C1 segment of cervical spinal cord (tissue), 14 donors: ENCODE measurements around the gene CSNK2A2.

Experiments used
- DNase-seq, 14 donors: peaks; one replicate each; lab custom pipeline; 2025; lab: John Stamatoyannopoulos, UW

Gene CSNK2A2

DNA sequence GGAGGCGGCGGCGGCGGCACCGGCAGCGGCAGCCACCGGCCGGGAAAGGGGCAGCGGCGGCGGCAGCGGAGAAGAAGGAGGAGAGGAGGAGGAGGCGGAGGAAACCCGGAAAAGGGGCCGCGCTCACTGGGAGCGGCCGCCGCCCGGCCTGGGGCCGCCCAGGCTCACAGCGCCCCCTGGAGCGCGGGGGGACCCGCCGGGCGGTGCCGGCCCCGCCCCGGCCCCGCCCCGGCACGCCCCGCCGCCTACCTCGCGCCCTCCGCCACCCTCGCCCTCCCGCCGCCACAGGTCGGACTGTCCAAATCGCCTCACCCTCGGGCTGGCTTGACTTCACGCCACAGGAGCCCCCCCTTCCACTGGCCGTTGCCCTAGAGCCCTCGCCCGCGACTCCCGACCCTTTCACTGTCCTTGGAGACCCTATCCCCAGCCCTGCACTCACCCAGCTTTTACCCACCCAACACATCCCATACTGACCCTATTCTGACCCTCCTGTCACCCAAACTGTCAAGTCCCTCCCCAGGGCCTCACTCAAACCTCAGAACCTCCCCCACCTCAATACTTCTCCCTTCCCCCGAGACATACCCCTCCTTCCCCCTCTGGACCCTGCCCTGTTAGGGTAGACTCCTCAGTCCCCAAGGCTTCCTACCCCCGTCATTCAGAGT is at the start of gene CSNK2A2:
Gene CSNK2A2 (minus strand): TSS at position 85 of the 662 bp plus-strand sequence. CDS start 370 bp downstream, outside the sequence.
- peak in 7 of 14 donors; percentile 6 to 67 (median 13) for DNase-seq

DNA sequence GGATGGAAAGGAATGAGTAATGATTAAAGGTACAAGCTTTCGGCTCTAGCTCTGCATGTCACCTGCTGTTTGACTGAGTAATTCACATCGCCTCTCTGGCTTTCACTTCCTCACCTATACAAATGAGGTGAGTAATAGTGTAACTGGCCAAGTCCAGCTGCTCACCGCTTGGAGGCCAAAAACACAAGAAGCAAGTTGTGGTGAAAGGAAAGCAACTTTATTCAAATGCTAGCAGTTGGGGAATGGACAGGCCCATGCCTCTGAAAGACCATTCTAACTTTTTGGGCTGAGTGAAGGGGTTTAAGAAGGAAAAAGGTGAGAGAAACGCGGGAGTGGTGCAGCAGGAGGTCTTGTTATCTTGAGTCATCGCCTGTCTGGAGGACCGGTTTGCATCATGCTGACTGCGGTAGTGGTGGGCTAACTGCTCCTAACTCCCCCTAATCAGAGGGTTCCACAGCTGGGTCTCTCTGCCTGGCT is 45.7 kb upstream of the CSNK2A2 start:
- no peak for DNase-seq

DNA sequence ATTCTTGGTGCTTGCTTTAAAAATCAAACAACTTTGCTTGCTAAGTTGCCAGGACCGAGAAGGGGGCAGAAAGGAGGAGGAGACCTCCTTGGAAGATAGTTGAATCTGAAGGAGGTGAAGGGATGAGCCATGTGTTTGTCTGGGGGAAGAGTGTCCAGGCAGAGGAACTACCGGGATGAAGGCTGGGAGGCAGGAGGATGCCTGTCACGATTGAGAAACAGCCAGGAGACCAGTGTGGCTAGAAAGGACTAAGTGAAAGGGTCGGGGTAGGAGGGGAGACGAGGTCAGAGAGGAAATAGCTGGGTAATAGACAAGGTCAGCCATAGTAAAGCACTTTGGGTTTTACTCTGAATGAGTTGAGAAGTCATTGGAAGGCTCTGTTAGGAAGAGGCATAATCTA is 38.9 kb upstream of the CSNK2A2 start:
- no peak for DNase-seq

DNA sequence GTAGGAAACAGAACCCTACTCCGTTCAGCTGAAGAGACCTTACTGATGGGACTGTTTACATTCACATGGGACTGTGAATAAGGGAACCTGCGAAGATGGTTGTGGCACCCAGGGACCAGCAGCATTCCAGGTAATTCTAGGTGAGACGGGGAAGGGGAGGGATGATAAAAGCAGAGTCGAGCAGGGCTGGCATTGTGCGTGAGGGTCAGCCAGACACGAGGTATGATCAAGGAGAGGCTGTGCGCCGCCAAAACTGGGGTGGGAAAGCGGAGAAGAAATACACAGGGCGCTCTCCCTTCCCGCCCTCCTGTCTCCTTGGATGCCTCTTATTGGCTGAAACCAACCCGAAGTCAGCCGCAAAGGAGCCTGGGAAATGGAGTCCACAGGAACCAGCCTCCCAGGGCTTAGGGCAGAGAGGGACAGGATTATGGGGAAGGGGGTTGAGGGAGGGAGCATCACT is 38.4 kb upstream of the CSNK2A2 start:
- peak in 13 of 14 donors; percentile 3 to 77 (median 40) for DNase-seq

DNA sequence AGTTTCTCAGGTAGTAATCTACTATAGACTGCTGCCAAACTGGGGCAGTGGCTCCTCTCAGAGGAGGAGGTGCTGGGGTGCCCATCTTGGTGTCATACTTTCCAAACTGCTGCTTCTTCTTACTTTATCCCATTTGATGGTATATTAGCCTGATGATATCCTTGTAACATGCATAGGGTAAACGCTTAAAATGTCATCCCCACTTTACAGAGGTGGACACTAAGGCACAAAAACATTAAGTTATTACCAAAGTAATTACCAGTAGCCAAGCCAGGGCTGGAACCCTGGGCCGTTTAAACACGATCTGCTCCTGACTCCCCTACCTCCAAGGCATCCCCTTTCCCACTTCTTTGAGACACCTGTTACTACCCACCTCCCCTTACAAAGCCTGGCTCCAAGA is 37.8 kb upstream of the CSNK2A2 start:
- DNase-seq: no peak

DNA sequence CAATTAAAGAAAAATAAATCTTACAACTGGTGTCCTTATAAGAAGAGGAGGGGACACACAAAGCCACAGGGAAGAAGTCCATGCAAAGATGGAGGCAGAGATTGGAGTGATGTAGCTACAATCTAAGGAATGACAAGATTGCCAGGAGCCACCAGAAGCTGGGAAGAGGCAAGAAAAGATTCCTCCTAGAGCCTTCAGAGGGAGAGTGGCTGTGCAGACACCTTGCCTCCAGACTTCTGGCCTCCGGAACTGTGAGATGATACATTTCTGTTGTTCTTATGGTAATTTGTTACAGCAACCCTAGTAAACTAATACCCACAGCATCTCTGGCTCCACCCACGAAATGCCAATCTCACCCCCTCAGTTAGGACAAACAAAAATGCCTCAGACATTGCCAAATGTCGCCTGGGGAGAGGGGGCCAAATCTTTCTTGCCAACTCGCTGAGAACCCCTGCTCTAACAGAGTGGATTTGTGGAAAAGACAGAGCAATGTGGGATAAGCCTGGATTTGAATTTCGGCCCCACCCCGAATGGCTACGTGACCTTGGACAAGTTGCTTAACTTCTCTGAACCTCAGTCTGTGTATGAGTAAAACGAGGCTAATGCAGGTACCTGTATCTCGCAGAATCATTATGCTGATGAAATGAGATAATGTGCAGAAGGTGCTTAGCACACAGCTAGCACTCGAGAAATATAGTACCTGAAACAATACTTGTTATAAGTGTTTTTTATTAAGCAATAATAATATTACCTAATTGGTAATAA is 37.1 kb upstream of the CSNK2A2 start:
- DNase-seq: no peak

DNA sequence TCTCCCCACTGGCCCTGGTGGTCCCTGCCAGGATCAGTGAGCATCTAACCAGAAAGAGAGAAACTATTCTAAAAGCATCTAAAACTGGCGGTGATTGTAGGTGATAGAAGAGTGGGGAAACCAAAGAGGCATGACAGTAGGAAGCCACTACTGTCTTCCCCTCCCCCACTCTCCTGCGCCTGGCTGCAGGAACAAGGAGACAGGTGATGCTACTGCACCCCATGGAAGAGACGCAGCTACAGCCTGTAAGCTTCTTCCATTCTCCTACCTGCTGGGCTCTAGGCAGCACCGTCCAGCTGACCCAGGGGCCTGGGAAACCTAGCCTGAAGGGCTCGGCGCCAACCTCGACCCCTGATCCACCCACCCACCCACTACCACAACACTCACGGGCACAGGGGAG is 32.4 kb upstream of the CSNK2A2 start:
- no peak for DNase-seq

DNA sequence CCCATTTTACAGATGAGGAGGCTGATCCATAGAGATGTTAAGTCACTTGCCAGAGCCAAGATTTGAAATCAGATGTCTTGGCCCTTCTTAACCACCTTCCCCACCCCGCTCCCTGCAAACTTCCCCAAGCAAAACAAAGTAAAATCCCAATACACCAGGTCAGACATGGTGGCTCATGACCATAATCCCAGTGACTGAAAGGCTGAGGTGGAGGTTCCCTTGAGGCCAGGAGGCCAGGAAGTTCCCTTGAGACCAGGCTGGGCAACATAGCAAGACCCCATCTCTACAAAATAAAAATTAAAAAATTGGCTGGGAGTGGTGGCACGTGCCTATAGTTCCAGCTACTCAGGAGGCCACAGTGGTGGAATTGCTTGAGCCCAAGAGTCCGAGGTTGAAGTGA is 28.9 kb upstream of the CSNK2A2 start:
- no peak for DNase-seq

DNA sequence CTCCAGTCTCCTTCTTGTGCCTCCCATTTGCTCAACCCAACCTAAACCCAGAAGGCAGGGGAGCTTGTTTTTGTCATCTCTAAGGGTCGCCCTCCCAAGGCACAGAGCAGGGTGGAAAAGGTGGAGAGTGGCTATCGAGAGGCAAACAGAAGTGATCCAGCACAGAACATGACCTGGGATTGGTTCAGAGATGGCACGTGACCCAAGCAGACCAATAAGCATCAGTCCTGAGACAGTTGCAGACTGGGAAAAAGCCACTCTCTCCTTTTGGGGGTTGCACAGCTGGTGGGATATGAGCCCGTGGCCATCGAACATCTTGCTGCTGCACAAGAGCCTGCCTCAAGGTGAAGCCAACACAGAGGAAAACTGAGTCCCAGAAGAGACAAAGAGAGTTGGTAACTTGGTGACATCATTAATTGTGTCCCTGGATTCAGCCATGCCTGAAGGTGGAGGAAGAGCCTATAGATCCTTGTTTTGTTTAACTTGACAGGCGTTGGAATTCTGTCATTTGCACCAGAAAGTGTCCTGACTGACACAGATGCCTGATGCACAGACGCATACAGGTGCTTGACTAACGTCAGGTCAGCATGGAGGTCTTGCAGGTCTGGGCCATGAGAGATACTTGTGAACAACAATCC is 28.2 kb upstream of the CSNK2A2 start:
- no peak for DNase-seq

DNA sequence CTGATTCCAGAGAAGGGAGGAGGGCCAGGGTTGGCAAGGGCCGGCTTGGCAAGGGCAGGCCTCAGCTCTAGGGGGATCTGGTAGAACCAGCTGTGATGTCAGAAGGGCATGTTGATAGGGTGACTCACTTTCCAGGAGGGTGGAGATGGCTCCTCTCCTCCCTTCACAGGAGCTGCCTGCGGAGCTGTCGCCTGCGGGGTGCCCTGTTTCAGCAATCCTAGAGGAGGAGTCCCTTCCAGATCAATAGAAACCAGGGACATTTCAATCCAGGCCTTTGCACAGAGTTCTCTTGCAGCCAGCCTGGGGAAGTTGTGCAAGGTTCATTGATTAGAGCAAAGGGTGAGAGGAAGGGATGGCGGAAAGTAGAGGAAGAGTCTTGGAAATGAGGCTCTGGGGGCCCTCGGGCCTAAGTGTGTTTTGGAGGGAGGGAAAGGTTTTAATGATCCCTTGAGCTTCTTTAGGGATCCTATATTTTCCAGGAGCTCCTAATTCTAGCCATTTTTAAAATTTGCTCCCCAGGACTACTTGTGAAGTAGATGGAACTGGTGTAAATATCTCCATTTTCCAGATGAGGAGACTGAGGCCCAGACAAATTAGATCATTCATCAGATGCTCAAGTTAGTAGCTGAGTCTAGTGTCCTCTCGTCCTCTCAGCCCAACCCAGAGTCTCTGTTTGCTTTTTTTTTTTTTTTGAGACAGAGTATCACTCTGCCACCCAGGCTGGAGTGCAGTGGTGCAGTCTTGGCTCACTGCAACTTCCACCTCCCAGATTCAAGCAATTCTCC is 24.8 kb upstream of the CSNK2A2 start:
- DNase-seq: no peak

DNA sequence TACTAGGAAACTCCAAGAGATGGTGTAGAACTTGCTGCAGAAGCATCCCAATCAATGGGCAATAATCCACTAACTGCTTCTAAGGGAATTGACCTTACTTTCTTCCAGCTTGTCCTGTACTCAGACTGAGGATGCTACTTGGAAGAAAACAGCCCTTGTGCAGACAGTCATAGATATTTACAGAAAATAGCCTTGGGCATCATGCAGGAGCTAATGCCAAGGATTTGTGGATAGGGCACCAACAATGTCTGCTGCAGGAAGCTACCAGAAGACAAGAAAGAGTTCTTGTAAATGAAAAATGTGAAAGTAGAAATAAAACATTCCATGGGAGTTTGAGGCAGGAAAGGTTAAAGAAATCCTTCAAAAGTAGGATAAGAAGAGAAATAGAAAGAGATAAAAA is 21.5 kb upstream of the CSNK2A2 start:
- DNase-seq: no peak

DNA sequence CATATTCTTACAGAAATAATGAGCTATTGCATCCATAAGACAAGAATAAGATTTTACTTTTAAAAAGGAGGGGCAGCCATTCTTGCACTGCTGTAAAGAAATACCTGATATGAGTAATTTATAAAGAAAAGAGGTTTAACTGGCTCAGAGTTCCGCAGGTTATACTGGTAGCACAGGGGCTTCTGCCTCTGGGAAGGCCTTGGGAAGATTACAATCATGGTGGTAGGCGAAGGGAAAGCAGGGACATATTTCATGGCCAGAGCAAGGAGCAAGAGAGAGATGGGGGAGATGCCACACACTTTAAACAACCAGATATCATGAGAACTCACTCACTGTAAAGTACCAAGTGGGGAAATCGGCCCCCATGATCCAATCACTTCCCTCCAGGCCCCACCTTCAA is 20.9 kb upstream of the CSNK2A2 start:
- no peak for DNase-seq

DNA sequence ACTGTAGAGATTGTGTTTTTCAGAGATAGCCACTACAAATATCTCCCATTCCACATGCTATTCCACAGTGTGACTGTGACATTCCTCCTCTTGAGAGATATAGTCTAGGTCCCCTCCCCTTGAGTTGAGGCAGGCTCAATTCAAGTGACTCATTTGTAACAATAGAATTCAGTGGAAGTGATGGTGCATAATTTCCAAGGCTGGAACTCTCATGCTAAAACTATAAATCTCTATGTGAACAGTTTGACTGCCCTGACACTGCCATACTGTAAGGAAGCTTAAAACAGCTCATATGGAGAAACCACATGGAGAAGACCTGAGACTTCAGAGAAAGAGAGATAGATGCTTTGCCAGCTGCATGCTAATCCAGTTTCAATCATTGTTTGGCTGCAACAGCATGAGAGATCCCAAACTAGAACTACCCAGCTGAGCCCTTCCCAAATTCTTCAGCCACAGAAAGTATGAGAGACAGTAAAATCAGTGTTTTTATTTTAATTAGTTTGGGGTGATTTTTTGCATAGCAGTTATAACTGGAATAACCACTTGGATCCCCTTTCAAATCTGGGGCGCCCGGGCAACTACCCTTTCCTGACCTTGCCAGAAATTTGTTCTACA is 19.5 kb upstream of the CSNK2A2 start:
- no peak for DNase-seq

DNA sequence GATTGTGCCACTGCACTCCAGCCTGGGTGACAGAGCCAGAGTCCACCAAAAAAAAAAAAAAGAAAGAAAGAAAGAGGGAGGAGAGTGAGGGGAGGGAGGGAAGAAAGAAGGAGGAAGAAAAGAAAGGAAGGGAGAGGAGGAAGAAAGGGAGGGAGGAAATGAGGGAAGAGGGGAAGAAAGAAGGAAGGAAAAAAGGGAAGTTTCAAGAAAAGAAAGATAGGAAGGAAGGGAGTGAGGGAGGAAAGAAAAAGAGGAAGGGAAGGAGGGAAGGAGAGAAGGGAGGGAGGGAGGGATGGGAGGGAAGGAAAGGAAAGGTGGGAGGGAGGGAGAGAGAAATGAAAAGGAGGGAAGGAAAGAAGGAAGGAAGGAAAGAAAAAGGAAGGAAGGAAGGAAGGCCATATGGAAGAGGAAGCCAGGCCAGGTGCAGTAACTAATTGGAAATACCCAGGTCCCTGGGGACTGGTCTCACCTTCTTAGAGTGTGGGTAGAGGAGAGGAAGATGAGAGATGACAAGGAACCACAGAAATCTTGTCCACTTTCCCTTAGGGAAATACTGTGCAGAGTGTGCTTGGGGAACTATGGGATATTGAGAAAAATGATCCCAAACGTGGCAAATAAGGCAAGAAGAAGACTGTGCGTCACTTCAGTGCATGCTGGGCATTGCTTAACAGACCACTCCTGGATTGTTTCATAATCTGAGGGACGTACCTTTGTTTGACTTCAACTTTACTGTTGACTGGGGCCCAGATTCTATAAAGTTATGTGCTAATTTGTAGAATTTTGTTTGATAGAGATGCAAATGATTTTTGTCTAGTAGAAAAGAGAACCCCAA is 15.1 kb upstream of the CSNK2A2 start:
- no peak for DNase-seq

DNA sequence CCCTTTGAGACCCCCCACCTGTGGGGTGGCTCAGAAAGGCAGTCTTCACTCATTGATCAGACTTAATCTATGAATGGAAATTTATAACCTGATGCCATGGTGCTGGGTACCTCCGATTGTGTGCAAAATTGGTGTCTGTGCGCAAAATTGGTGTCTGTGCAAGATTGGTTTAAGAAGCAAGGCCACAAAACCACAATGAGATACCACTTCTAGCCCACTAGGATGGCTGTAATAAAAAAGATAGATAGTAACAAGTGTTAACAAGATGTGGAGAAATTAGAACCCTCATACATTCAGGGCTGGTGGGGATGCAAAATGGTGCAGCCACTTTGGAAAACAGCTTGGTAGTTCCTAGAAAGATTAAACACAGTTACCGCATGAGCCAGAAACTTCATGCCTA is 13.9 kb upstream of the CSNK2A2 start:
- no peak for DNase-seq

DNA sequence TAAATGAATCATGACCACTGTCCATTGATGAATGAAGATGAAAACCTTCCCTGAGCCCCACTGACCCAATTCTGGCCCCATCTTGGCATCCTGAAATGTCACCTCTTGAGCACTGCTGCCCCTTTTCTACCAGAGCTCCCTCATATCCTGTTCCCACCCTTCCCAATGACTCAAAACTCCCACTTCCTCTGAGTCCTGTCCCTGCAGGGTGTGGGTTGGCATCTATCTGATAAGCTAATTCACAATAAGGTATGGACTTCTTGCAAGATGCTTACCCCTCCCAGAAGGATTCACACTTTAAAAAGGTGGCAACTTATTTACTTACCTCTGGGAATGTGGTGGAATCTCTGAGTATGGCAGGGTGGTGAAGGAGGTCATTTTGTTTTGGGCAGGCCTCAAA is 13.3 kb upstream of the CSNK2A2 start:
- DNase-seq: no peak

DNA sequence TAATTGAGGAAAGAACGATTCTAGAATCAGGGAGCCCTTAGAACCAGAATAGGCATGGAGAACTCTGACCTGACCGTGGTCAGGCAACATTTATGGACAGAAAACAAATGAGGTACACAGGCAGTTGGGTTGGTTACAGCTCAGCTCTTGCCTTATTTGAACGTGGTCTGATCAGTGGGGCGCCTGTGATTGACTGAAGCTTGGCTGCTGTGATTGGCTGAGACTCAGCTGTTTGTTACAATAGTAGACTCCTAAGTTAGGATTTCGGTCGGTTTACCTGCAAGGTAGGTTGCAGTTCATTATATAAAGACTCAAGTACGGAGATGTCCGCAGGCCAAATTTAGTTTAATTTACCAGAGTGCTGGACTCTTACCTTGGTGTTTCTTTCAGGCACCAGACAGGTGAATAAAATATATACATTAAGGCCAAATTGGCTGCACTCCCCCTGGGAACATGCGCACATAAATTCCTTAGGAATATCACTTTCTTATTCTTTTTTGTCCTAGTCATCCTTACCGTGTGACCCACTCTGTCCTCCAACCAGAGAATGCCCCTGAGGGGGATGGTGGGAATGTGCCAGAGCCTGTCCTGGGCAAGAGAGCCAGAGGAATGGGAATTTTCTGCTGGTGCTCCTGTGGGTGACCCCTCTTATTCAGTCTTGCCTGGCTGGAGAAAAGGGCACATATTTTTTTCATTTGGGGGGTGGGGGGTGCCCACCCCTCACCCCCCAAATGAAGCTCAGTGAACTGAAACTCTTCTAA is 7.5 kb upstream of the CSNK2A2 start:
- no peak for DNase-seq

DNA sequence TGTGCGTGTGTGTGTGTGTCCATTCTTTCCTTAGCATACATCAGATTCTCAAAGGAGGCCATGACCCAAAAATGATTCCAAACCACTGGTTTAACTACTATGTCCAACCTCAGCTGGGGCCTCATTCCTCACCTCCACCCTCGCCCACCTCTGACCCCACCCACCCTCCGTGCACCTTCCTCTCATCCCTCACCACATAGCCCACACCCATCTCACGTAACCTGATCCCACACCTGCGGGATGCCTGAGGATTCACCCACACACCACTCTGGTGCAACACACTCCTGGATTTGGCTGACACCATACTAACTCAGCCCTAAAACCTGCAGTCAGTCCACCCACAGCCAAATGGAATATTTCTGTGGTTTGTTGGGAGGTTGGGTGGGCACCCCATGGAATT is 3.3 kb upstream of the CSNK2A2 start:
- DNase-seq: no peak

DNA sequence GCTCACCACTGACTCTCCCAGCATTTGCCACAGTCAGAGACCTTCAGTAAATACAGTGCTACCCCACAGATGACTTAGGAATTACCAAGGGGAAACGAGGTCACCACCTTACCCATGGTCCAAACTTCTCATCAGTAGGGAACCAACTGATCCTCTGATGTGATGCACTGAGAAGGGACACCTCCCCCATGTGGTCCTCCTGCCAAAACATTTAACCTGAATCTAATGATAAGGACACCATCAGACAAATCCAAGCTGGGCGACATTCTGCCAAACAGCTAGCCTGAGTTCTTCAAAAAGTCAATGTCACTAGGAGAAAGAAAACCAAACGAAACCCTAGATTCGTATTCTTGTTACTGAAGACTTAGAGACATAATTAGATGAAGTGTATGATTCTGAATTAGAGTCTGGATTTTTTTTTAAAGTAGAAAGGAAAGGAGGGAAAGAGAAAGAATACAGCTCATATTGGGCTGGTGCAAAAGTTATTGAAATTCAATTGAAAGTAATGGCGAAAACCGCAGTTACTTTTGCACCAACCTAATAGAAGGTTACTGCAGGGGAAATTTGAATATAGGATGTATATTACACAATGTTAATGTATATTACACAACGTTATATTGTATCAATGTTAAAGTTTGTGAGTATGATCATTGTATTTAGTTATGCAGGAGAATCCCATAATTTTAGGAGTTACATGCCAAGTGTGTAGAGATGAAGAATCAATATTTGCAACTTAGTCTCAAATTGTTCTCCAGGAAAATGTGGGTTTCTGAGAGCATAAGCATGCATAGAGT is 2.3 kb upstream of the CSNK2A2 start:
- no peak for DNase-seq
